IPS DF 19.7 (cell line): ENCODE data around the gene PPM1N.

Source experiments
- DNase-seq: peaks from one replicate; pipeline ENCODE4 v3.0.0-alpha.2; 2013; ENCODE audit warnings: low read depth, low spot score

PPM1N gene

GRCh38 chr19:45470762-45471081 is 27.5 kb upstream of the PPM1N start:
- no peak for DNase-seq

- DNase-seq: no peak
Observed at GRCh38 chr19:45471111-45471930, 26.9 kb upstream of the PPM1N start.

- no peak for DNase-seq
Observed at GRCh38 chr19:45471931-45472562, 26.2 kb upstream of the PPM1N start.

DNA sequence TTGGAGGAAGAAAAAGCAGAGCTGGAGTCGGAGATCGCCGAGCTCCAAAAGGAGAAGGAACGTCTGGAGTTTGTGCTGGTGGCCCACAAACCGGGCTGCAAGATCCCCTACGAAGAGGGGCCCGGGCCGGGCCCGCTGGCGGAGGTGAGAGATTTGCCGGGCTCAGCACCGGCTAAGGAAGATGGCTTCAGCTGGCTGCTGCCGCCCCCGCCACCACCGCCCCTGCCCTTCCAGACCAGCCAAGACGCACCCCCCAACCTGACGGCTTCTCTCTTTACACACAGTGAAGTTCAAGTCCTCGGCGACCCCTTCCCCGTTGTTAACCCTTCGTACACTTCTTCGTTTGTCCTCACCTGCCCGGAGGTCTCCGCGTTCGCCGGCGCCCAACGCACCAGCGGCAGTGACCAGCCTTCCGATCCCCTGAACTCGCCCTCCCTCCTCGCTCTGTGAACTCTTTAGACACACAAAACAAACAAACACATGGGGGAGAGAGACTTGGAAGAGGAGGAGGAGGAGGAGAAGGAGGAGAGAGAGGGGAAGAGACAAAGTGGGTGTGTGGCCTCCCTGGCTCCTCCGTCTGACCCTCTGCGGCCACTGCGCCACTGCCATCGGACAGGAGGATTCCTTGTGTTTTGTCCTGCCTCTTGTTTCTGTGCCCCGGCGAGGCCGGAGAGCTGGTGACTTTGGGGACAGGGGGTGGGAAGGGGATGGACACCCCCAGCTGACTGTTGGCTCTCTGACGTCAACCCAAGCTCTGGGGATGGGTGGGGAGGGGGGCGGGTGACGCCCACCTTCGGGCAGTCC is 25.5 kb upstream of the PPM1N start:
- no peak for DNase-seq

GRCh38 chr19:45473367-45473681 is 24.9 kb upstream of the PPM1N start:
- DNase-seq: no peak

DNA sequence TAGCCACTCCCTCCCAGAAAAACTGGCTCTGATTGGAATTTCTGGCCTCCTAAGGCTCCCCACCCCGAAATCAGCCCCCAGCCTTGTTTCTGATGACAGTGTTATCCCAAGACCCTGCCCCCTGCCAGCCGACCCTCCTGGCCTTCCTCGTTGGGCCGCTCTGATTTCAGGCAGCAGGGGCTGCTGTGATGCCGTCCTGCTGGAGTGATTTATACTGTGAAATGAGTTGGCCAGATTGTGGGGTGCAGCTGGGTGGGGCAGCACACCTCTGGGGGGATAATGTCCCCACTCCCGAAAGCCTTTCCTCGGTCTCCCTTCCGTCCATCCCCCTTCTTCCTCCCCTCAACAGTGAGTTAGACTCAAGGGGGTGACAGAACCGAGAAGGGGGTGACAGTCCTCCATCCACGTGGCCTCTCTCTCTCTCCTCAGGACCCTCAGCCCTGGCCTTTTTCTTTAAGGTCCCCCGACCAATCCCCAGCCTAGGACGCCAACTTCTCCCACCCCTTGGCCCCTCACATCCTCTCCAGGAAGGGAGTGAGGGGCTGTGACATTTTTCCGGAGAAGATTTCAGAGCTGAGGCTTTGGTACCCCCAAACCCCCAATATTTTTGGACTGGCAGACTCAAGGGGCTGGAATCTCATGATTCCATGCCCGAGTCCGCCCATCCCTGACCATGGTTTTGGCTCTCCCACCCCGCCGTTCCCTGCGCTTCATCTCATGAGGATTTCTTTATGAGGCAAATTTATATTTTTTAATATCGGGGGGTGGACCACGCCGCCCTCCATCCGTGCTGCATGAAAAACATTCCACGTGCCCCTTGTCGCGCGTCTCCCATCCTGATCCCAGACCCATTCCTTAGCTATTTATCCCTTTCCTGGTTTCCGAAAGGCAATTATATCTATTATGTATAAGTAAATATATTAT is 24.3 kb upstream of the PPM1N start:
- no peak for DNase-seq

DNA sequence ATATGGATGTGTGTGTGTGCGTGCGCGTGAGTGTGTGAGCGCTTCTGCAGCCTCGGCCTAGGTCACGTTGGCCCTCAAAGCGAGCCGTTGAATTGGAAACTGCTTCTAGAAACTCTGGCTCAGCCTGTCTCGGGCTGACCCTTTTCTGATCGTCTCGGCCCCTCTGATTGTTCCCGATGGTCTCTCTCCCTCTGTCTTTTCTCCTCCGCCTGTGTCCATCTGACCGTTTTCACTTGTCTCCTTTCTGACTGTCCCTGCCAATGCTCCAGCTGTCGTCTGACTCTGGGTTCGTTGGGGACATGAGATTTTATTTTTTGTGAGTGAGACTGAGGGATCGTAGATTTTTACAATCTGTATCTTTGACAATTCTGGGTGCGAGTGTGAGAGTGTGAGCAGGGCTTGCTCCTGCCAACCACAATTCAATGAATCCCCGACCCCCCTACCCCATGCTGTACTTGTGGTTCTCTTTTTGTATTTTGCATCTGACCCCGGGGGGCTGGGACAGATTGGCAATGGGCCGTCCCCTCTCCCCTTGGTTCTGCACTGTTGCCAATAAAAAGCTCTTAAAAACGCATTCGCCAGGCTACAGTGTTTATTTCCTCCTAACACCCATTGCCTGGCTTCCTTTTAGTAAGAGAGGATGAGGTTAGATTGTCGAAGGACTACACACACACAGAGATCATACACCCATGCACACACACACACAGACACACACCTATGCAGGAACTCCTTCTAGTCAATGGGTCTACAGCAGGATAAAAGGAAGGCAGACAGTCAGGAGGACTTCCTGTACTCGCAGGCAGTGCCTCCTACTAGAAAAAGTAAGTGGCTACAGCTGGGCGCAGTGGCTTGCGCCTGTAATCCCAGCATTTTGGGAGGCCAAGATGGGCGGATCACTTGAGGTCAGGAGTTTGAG is 23.4 kb upstream of the PPM1N start:
- no peak for DNase-seq

- no peak for DNase-seq
Observed at GRCh38 chr19:45475537-45476291, 22.5 kb upstream of the PPM1N start.

DNA sequence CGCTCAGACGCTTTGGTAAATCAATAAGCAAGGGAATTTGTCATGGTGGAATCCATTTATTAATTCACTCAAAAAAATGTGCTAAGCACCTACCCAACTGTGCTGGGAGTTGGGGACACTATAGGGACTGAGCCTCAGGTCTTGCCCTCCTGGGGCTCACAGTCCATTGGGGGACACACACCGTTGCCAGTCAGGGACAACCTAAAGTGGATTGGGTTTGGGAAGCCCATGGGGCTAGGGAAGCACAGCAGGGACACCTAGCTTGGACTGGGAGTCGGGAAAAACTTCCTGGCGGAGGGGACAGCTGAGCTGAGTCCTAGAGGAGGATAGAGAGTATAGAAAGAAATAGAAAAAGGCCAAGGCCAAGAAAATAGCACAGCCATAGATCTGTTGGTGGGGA is 21.9 kb upstream of the PPM1N start:
- no peak for DNase-seq

DNA sequence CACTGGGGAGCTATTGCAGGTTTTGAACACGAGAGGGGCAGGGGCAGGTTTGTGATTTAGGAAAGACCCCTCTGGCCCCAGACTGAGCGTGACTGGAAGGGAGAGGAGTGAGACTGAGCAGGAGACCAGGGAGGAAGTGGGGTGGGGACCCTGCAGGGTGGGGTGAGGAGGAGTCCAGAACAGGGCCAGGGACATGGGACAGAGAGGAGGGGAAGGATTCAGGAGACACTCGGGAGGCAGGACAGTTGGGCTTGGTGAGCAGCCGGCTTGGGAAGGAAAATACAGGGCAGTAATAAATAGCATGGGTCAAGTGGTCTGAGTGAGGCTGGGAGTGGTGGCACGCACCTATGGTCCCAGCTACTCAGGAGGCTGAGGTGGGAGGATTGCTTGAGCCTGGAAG is 21.1 kb upstream of the PPM1N start:
- no peak for DNase-seq

DNA sequence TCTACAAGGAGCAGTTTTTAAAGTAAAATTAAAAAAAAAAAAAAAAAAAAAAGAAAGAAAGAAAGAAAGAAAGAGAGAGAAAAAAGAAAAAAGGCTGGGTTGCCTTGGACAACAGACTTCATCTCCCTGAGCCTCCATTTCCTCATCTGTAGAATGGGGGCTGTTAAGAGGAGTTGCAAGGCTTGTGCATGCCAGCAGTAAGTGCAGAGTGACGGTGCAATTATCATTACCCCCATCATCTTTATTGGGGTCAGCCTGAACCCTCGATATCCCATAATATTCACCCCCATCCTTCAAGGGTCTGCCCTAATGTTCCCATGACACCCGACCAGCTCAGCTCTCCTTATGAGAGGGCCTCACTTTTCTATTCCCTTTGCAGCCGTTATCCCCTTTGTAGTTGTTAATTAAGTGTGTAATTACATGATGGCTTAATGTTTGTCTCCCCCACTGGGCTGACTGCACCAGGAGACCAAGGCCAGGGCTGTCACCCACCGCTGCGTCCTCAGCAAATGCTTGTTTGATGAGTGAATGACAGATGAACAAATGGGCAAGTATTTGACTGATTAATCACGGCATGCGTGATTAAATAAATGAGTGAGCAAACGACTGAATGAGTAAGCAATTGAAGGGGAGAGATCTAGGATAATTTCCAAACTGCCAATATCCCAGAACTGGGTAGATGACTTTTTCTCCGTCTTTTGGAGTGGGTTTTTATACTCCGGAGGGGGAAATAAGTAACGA is 20.4 kb upstream of the PPM1N start:
- no peak for DNase-seq

DNA sequence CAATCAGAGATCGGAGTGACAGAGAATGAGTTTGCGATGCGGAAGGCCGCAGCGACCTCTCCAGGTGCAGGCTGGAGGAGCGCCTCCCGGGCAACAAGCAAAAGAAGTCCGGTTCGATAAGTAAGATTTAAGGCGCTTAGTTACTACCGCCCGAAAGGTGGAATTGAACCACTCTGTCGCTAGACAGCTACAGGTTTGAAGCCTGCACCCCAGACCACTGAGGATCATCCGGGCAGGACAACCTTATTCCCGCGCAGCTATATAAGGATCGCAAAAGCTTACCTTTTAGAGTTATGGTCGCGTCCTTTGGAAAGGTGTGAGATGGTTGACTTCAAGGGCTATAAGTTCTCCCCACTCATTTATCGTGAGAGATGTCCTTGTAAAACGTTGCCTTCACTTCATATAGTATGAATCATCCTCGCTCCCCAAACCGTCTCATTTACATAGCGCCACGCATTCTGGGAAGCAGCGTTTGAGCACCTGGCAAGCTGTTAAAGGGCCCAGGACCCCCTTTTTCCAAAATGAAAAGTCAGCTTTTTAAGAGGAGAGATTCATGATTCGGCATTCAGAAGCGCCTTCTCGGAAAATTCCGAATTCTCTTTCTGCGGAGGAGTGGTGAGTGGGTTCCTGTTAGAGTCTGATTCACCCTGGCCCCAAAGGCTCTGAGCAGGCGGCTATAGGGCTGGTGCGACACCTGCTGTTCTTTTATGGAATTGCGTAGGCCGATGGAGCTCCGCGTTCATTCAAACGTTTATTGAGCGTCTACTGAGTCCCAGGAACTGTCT is 19.6 kb upstream of the PPM1N start:
- peak; percentile 91 for DNase-seq

- DNase-seq: no peak
Observed at GRCh38 chr19:45483033-45483432, 15.2 kb upstream of the PPM1N start.

- no peak for DNase-seq
Observed at GRCh38 chr19:45484273-45484945, 13.8 kb upstream of the PPM1N start.

GRCh38 chr19:45485305-45486077 is 12.8 kb upstream of the PPM1N start:
- no peak for DNase-seq

DNA sequence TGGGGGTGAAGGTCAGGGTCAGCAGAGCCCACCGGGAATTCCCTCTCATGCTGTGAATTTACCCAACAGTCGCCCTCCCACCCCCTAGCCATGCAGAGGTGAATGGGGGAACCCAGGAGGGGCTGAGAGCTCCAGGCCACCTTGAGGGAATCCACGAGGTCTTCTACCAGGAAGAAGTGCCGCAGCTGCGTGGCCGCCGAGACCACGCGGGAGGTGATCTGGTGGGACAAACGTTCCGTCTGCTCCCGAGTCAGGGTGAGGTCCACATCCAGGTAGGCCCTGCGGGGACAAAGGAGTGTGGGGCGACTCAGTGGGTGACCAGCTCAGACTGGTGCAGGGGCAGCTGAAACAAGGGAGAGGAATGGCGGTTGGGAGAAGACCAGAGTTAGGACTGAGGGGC is 9.5 kb upstream of the PPM1N start:
- DNase-seq: no peak

GRCh38 chr19:45489216-45489855 is 8.9 kb upstream of the PPM1N start:
- no peak for DNase-seq
